RWPE2 (cell line): ENCODE measurements around the gene RBM28.

Source experiments
- ATAC-seq: fragments of 200-7000 bp; cut with Tn5 transposase; 3 replicates; pipeline ENCODE4 v1.9.1; 2021; ENCODE audit warnings: low read depth
- DNase-seq: peaks from one replicate; pipeline ENCODE4 v3.0.0-alpha.2; 2020; ENCODE audit warnings: low spot score
- H3K27ac ChIP-seq: fragments of 450-650 bp; 2 replicates; pipeline ENCODE4 v1.5.1; 2017; ENCODE audit warnings: mild to moderate bottlenecking; ENCODE audit not compliant: poor library complexity, severe bottlenecking
- H3K27me3 ChIP-seq: fragments of 250-450 bp; sonication (Bioruptor Pico); 2 replicates; pipeline ENCODE4 v1.5.1; 2021; ENCODE audit warnings: mild to moderate bottlenecking, moderate library complexity; ENCODE audit not compliant: insufficient read depth, poor library complexity, severe bottlenecking
- H3K36me3 ChIP-seq: fragments of 250-450 bp; sonication (Bioruptor Pico); 2 replicates; pipeline ENCODE4 v1.5.1; 2020; ENCODE audit warnings: low read depth, mild to moderate bottlenecking, moderate library complexity
- H3K4me1 ChIP-seq: fragments of 250-450 bp; sonication (Bioruptor Pico); 2 replicates; pipeline ENCODE4 v1.5.1; 2021; ENCODE audit warnings: mild to moderate bottlenecking, moderate library complexity; ENCODE audit not compliant: insufficient read depth, poor library complexity, severe bottlenecking
- H3K4me3 ChIP-seq: fragments of 250-450 bp; sonication (Bioruptor Pico); 2 replicates; pipeline ENCODE4 v1.5.1; 2021; ENCODE audit warnings: mild to moderate bottlenecking, moderate library complexity; ENCODE audit not compliant: severe bottlenecking
- H3K9me3 ChIP-seq: fragments of 250-450 bp; sonication (Bioruptor Pico); 2 replicates; pipeline ENCODE4 v1.5.1; 2021; ENCODE audit warnings: mild to moderate bottlenecking, moderate library complexity; ENCODE audit not compliant: severe bottlenecking
- TF ChIP-seq, protein P1 (sequence below): fragments of 450-650 bp; IDR thresholded peaks from one replicate; pipeline ENCODE4 v1.5.1; 2017; ENCODE audit warnings: mild to moderate bottlenecking, moderate library complexity; ENCODE audit not compliant: poor library complexity, severe bottlenecking

Gene RBM28

DNA sequence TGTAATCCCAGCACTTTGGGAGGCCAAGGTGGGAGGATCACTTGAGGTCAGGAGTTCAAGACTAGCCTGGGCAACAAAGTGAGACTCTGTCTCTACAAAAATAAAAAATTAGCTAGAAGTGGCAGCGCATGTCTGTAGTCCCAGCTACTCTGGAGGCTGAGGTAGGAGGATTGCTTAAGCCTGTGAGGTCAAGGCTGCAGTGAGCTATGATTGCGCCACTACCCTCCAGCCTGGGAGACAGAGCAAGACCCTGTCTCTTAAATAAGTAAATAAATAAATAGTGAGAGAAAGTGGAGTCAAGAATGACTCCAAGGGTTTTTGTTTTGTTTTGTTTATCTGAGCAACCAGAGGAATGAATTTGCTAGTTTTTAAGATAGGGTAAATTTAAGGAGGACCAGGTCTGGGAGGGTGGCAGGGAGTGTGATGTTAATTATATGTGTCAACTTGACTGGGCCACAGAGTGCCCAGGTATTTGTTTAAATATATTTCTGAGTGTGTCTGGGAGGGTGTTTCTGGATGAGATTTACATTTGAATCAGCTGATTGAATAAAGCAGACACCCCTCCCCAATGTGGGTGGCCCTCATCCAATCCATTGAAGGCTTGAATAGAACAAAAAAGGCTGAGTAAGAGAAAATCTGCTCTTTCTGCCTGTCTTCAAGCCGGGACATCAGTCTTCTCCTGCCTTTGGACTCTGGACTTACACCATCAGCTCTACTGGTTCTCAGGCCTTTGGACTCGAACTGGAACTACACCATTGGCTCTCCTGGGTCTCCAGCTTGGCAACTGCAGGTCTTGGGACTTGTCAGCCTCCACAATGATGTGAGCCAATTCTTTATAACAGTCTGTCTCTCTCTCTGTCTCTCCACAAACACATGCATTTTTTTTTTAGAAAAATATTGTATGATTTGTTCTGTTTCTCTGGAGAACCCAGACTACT is 42.5 kb upstream of the RBM28 start:
- Histone ChIP-seq H3K4me1 (peaks cover 4% of the 10 kb centered on the region), H3K36me3 (no peaks in the 10 kb centered on the region), H3K27me3 (no peaks in the 10 kb centered on the region), H3K4me3 (no peak overlapping the region), H3K27ac (no peak overlapping the region), H3K9me3 (peaks cover 4% of the 10 kb centered on the region)
- DNase-seq (no peak), ATAC-seq (no peak)
- TF ChIP-seq, protein P1, sequence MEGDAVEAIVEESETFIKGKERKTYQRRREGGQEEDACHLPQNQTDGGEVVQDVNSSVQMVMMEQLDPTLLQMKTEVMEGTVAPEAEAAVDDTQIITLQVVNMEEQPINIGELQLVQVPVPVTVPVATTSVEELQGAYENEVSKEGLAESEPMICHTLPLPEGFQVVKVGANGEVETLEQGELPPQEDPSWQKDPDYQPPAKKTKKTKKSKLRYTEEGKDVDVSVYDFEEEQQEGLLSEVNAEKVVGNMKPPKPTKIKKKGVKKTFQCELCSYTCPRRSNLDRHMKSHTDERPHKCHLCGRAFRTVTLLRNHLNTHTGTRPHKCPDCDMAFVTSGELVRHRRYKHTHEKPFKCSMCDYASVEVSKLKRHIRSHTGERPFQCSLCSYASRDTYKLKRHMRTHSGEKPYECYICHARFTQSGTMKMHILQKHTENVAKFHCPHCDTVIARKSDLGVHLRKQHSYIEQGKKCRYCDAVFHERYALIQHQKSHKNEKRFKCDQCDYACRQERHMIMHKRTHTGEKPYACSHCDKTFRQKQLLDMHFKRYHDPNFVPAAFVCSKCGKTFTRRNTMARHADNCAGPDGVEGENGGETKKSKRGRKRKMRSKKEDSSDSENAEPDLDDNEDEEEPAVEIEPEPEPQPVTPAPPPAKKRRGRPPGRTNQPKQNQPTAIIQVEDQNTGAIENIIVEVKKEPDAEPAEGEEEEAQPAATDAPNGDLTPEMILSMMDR, result no peak

DNA sequence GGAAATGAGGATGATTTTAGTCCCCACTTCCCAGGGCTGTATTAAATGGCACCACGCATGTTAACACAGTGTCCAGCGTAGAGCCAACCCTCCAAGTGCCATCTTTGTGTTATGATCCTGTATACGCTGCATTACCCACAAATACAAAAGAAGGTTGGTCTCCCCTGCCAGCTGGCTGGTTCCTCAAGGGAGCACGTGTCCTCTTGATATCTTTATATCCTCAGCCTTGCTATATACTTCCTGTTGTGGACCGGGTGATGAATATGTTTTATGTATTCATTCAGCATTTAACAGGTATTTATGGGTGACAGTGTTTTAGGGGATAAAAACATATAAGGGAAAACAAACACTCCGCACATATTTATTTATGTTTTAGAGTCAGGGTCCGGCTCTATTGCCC is 41.0 kb upstream of the RBM28 start:
- no peak overlapping the region for H3K27ac ChIP-seq
- H3K9me3 ChIP-seq, result peaks cover 4% of the 10 kb centered on the region
- no peaks in the 10 kb centered on the region for H3K36me3 ChIP-seq
- ATAC-seq (no peak), DNase-seq (no peak)
- H3K4me3 ChIP-seq, result no peak overlapping the region
- H3K4me1 ChIP-seq, result peaks cover 6% of the 10 kb centered on the region
- no peaks in the 10 kb centered on the region for H3K27me3 ChIP-seq
- TF ChIP-seq, protein P1, result no peak

DNA sequence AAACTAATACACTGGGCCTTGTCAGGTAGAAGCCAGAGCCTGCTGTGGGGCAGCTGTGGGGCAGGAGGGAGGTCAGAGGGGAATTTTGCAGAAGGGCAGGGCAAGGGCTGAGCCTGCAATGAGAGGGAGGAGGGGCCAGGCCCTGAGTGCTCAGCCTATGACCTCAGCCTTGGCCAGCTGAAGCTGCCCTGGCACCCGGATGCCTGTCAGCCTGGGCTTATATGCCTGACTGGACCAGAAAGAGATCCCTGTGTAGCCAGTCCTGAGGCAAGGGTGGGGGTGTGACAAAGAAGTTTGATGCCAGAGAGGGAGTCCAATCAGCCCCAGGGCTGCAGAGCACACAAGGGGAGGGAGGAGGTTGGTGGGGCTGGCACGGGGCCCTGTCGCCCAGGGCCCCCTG is 40.1 kb upstream of the RBM28 start:
- Histone ChIP-seq H3K4me1 (peaks cover 6% of the 10 kb centered on the region), H3K4me3 (no peak overlapping the region), H3K27ac (no peak overlapping the region), H3K9me3 (peaks cover 4% of the 10 kb centered on the region), H3K36me3 (no peaks in the 10 kb centered on the region), H3K27me3 (no peaks in the 10 kb centered on the region)
- TF ChIP-seq, protein P1, result no peak
- ATAC-seq (no peak; the same call in 2 of the 3 replicates), DNase-seq (no peak)

DNA sequence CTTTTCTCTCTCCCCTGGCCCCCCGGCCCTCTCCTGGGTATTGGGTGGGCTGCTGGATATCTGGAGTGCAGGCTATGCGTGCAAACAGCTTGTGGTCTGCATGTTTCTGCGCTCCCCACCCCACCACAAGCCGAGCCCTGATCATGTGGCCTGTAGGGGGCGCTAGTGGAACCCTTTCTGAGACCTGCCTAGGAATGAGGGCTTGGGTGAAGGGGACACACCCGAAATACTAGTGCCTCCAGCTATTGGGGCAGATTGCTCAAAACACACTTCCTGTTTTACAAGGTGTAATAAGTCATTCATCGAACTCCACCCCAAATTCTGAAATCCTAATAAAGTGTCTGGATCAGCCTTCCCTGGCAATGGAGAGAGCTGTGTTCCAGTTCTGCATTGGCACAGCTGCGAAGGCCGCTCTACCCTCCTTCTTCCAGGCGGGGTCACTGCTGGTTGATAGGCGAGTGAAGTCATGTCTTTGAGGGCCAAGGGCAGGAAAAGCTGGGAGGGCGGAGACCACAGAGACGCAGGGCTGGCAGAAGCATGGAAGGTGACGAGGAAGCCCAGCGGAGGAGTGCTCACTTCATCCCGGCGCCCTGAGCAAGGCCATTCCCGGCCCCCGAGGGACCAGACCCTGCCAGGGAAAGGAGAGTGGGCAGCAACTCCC is 37.6 kb upstream of the RBM28 start:
- Histone ChIP-seq H3K27ac (no peak overlapping the region), H3K27me3 (no peaks in the 10 kb centered on the region), H3K36me3 (no peaks in the 10 kb centered on the region), H3K4me3 (no peak overlapping the region), H3K4me1 (peaks cover 6% of the 10 kb centered on the region), H3K9me3 (no peaks in the 10 kb centered on the region)
- ATAC-seq, result peak; percentile 70
- DNase-seq, result no peak
- TF ChIP-seq, protein P1, result peak; percentile 56
